ENCODE results near the gene CHST10. TPM values are rescaled to one million over a fixed set of nuclear protein-coding genes. Genes with fewer than 3 reads are reported as not detected.

CHST10 gene
- total RNA-seq, 6 experiments from 2014 or later: 0.19 to 0.88 (median 0.50) TPM

GRCh38 chr2:100393362-100393761, 24.1 kb downstream of the CHST10 start:
- DNase-seq (no peak), ATAC-seq (no peak)
- TF ChIP-seq POLR2A (IDR thresholded peaks at IDR 0.05) (no peak), CTCF (IDR thresholded peaks at IDR 0.05) (no peak)
- WGBS (ENCODE audit: insufficient coverage, low coverage, low lambda C conversion rate, missing lambda C conversion rate): 79% methylated on average over 9 of the region's 15 CpGs
- H3K4me3 ChIP-seq: no peak overlapping the region
- no peaks in the 10 kb centered on the region for H3K4me1 ChIP-seq
- H3K36me3 ChIP-seq: no peaks in the 10 kb centered on the region
- no peaks in the 10 kb centered on the region for H3K27me3 ChIP-seq
- H3K27ac ChIP-seq: no peak overlapping the region
- H3K9me3 ChIP-seq: no peaks in the 10 kb centered on the region
- intact Hi-C loops (cut with DNase I): no loop called here

- WGBS (ENCODE audit: insufficient coverage, low coverage, low lambda C conversion rate, missing lambda C conversion rate): 84% methylated on average over 4 of the region's 8 CpGs
- intact Hi-C loops (cut with DNase I): no loop called here
- TF ChIP-seq CTCF (IDR thresholded peaks at IDR 0.05): no peak
- no peak for TF ChIP-seq POLR2A (IDR thresholded peaks at IDR 0.05)
- Histone ChIP-seq H3K9me3 (no peaks in the 10 kb centered on the region), H3K4me3 (no peak overlapping the region), H3K27me3 (no peaks in the 10 kb centered on the region), H3K27ac (no peak overlapping the region), H3K4me1 (no peaks in the 10 kb centered on the region), H3K36me3 (no peaks in the 10 kb centered on the region)
- DNase-seq: no peak
- ATAC-seq: no peak
Measured at GRCh38 chr2:100392715-100393114, 24.8 kb downstream of the CHST10 start.

DNA sequence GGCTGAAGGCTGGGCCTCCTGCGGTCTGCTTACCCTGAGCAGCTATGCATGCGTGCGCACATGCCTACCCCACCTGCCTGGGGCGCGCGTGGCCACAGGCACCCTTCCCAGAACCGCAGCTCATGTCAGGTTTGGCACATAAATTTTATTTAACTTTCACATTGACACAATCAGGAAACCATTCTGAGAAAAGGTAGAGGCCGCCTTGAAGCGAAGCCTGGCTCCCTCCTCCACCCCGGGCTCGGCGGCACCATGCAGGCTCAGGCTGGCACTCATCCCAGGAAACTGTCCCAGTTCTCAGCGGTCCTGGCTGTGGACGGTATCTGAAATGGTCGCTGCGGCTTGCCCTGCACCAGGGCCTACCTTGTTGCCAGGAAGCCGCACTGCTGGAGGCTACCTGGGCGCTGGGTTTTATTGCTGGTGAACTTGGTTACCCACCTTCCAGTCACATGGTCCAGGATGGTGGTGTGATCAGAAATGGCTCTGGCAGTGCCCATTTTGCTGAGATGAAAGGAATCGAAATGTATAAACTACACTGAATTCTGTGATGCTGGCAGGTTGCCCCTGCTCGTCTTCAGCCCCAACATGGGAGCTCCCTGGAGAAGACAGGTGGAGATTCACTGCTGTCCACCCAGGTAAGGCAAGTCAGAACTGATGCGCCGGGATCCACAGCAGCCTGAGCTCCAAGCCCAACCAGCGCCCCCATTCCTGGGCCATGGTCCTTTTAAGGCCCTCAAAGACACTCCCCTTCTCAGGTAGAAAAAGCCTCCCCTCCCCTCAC, 25.5 kb downstream of the CHST10 start:
- ATAC-seq (no peak), DNase-seq (no peak)
- no peak overlapping the region for H3K4me3 ChIP-seq
- WGBS (ENCODE audit: insufficient coverage, low coverage, low lambda C conversion rate, missing lambda C conversion rate): 30% methylated on average over 2 of the region's 23 CpGs
- TF ChIP-seq POLR2A (IDR thresholded peaks at IDR 0.05): no peak
- no peak for TF ChIP-seq CTCF (IDR thresholded peaks at IDR 0.05)
- H3K9me3 ChIP-seq: no peaks in the 10 kb centered on the region
- intact Hi-C loops (cut with DNase I): no loop called here
- H3K27ac ChIP-seq: no peak overlapping the region
- no peaks in the 10 kb centered on the region for H3K27me3 ChIP-seq
- no peaks in the 10 kb centered on the region for H3K4me1 ChIP-seq
- H3K36me3 ChIP-seq: no peaks in the 10 kb centered on the region

DNA sequence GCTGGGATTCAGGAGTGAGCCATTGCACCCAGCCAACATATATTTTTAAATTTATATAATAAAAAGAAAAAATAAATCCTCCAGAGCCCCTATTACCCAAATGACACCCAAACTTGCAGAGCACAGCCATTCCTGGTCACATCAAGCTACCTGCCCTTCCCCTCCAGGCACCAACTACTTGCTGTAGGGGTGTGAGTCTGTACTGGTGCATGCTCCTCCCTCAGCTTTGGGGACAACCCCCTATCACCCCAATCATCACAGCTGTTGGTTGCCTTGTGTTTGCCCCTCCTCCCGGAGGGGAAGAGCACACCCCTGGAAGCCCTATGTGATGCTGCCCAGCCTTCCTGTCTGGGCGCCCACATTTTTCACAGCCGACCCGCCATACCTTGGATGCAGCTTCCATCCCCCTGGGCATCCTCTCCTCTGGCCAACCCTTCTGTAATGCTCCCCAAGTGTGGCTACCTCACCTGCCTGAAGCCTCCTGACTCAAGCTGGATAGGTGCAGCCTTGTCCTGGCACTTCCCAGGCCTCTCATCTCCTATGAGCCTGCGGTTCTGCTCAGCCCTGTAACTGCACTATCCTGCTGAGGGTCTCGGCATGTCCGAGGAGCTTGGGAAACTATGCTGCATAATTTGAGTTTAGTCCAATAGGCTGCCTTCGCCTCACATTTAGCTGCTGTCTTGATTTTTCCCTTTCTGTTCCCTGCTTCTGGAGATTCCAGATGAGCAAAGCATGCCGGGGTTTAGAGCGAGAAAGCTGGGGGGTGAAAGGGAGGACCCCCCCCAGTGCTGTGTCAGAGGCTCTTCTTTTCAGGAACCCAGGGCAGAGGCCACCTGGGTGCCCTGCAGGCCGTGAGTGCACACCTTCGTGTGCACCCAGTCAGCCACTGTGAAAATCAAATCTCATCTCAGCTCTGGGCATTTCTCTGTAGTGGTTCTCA, 27.2 kb downstream of the CHST10 start:
- intact Hi-C loops (cut with DNase I): no loop called here
- H3K27me3 ChIP-seq: no peaks in the 10 kb centered on the region
- no peaks in the 10 kb centered on the region for H3K9me3 ChIP-seq
- DNase-seq: no peak
- H3K36me3 ChIP-seq: no peaks in the 10 kb centered on the region
- H3K27ac ChIP-seq: no peak overlapping the region
- H3K4me1 ChIP-seq: no peaks in the 10 kb centered on the region
- no peak for ATAC-seq
- TF ChIP-seq POLR2A (IDR thresholded peaks at IDR 0.05): no peak
- TF ChIP-seq CTCF (IDR thresholded peaks at IDR 0.05): no peak
- no peak overlapping the region for H3K4me3 ChIP-seq
- WGBS (ENCODE audit: insufficient coverage, low coverage, low lambda C conversion rate, missing lambda C conversion rate): 94% methylated on average over 8 of the region's 12 CpGs
